ENCODE measurements around the gene TRERF1.

GRCh38 chr6:42300701-42301100 is 151.0 kb downstream of the TRERF1 start:
- no peak for TF ChIP-seq EZH2 (IDR thresholded peaks at IDR 0.05)
- no peak for TF ChIP-seq POLR2AphosphoS5 (IDR thresholded peaks at IDR 0.05; ENCODE audit: borderline replicate concordance, low read depth, low read length)
- no peak for TF ChIP-seq FOXP2 (optimal IDR thresholded peaks at IDR 0.05; ENCODE audit: control extremely low read depth, extremely low read length, insufficient read depth)

Measured in SK-N-MC (cell line).